COLO668 (cell line): ENCODE results near the gene KLHL10.

Experiments used
- DNase-seq: peaks from one replicate; lab custom pipeline; 2025; ENCODE audit not compliant: unreplicated experiment; lab: John Stamatoyannopoulos, UW

The KLHL10 gene

GRCh38 chr17:41837761-41838538 lies at the start of gene KLHL10:
Gene KLHL10, plus strand, starts transcription at chr17:41837825. Its CDS starts 108 bp downstream, at chr17:41837933.
- DNase-seq = no peak

DNA sequence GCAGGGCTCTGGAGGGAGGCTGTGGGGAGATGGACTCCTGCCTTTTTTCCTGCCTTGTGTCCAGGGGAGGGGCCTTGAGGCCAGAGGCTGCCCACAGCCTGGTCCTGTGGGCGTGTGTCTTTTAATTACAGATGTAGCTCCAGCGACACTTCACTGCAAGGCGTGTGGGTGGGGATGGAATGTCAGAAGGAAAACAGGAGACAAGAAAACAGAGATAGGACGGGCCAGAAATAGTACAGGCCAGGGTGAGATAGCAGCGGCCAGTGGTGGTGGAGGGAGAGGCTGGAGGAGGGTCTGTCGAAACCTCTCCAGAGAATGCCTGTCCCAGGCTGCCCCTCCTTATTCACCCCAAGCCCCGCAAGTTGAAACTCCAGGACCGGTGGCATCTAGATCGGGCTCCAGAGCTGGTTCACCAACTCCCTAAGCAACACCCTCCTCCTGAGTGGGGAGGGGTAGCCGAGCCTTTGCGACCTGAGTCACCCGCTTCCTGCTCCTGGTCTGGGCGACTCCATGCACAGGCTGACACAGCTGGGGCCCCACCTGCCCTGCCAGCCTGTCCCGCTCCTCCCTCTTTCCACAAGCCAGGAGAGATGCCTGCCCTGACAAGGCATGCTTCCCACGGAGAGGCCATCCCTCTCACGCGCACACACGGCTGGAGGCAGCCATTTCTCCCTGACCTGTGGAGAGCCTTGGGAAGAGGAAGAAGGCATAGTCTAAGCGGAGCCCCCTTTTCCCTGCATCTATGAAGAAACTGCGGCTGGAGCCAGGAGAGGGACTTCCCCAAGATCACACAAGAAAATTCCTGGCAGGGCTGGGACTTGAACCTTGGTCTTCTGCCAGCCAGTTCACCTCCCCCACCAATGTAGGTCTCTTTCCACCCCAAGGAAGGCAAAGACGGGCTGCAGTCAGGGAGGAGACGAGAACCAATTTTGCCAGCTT lies 44.5 kb upstream of the KLHL10 start:
- peak; percentile 62 for DNase-seq

- no peak for DNase-seq
Observed at GRCh38 chr17:41793784-41794539, 43.7 kb upstream of the KLHL10 start.

GRCh38 chr17:41794540-41794975 lies 43.1 kb upstream of the KLHL10 start:
- DNase-seq = no peak

DNA sequence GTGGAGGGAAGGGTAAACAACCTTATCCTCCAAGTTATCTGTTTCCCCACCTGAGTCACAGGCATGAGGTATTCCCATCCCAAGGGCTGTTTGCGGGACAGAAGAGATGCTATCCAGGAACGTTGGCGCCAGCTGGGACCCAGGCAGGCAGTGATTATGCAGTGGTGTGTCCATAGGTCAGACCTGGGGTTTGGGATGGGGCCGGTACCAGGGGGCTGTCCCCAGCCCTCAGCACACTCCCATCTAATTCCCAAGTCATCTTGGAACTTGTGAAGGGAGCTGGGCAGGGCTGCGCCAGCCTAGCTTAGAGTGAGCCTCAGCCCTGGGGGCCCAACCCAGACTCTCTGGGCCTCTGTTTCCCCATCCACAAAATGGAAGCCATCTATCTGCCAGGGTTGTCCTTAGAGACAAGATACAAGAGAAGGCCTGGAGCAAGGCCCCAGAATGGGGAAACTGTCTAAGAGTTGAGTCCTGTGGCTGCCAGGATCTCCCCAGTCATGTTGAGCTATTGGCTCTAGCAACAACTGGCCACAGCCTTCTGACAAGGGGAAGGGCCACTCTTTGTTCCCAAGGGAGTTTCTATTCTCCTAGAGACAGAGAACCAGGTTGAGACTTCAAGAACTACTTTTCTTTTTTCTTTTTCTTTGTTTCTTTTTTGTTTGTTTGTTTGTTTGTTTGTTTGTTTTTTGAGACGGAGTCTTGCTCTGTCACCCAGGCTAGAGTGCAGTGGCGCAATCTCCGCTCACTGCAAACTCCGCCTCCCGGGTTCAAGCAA lies 41.3 kb upstream of the KLHL10 start:
- DNase-seq = no peak

- DNase-seq = no peak
Observed at GRCh38 chr17:41797377-41797776, 40.2 kb upstream of the KLHL10 start.

DNA sequence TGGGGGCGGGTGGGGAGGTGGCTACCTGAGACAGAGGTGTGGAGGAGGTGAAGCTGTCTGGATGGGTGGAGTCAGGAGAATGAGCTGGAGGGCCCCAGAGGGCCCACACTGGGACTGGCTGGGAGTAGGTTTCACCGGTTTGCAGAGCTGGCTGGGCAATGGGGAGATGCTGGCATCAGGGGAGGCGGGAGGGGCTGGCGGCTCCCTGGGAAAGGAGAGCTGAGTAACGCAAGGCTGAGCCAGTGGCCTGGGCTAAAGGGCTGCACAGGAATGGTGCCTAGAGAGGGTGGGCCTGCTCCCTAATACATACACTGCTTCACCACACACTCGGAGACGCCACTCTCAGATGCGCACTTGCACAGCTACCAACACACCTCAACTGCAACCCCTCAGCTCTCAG lies 38.3 kb upstream of the KLHL10 start:
- DNase-seq = no peak

- peak; percentile 43 for DNase-seq
Observed at GRCh38 chr17:41800601-41801373, 36.8 kb upstream of the KLHL10 start.

DNA sequence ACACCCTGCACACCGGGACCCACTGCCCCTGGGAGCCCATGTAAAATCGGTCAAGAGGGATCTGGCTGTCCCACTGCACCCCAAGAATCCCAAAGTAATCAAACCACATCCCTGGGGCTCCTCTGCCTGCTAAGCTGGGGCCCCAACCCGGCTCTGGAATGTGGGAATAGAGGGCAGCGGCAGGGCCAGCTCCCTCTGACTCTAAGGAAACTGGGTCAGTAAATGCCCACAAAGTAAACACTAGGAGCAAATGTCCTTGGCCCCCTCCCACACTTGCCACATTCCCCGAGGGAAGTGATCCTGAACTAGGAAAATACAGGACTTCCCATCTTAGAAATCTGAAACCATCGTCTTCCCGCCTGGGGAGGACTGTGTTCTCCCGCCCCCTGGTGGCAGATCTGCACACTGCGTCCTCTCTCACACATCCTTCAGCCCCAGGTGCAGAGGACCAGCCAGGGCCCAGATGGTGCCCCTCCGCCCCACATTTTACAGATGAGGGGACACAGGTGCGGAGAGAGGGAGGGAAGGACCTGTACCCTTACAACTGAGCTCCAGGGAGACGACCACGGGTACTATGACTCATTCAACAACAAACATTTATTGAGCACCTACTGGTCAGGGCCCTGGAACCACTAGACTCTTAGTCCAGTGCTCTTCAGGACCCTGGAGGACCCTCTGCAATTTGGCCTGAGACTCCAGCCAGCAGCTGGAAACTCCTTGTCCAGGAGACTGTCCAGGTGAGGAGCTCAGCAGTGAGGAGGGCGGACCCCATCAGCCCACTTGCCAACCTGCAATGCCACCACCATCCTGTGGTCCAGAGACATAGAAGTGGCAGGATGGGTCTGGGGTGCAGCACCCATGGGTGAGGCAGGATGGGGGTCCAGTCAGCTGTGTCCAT lies 36.0 kb upstream of the KLHL10 start:
- DNase-seq = peak; percentile 63

DNA sequence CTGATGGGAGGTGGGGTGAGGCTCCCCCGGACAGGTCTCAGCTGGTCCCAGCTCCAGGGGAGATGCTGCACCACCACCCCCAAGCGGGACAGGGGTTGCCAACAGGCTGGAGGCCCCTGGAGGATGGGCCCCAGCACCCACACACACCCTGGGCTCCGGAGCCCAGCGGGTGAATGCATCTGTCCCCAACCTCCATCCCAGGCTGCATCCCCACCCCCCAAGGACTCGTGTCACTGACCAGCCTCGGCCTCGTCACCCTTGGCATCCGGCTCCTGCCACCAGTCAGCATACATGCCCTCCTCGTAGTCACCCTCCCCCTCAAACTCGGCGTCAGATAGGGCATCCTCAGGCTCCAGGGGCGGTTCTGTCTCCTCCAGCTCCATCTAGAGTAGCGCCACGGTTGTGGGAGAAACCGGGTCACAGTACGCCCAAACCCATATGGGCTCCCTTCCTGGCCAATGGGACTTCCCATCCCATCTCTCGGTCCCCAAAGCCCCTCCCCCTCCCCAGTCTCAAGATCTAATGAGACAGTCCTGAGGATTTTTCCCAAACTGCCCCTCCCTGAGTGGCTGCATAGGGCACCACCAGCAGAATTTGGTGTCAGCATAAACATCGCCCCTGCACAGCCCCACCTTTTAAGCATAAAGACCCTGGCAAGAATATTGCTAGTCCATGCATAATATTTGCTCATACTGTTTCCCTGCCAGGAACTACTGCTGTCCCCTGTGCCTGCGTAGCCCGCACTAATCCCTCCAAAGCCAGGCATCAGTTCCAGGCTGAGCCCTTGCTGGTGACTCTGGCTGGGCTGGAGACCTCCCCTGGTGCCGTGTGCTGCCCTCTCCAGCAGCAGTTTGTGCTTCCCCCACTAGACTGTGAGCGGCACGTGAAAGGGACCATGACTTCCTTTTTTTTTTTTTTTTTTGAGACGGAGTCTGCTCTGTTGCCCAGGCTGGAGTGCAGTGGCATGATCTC lies 34.3 kb upstream of the KLHL10 start:
- DNase-seq = no peak

DNA sequence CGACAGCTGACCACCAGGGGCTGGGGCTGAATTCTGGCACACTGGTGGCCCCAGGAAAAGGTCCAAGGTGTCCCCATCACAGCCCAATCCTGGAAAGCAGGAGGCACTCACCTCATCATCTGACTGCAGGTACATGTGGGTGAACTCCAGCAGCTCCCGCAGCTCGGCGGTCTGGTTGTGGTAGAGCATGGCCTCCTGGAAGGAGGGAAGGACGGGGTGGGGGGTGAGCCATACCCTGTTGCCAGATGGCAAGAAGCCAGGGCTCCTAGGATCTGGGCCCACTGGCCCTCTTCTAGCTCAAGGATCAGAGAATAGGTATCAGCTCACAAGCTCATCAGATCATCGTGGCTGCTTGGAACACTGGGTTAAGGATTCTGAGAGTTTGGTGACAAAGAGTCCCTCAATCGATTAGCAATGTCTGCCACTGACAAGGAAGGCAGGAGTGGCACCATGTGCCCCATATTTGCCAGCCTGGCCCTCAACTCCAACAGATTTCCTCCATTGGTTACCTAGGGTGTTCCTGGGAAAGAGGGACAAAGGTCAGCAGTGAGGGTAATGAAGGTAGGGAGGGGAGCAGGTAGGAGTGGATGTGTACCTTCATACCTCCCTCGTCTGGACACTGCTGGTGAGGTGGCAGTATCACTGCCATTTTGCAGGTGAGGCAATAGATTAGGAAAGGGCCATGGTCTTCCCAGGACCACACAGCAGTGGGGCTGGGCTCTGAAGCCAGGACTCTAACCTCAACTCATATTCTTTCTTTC lies 30.8 kb upstream of the KLHL10 start:
- no peak for DNase-seq

DNA sequence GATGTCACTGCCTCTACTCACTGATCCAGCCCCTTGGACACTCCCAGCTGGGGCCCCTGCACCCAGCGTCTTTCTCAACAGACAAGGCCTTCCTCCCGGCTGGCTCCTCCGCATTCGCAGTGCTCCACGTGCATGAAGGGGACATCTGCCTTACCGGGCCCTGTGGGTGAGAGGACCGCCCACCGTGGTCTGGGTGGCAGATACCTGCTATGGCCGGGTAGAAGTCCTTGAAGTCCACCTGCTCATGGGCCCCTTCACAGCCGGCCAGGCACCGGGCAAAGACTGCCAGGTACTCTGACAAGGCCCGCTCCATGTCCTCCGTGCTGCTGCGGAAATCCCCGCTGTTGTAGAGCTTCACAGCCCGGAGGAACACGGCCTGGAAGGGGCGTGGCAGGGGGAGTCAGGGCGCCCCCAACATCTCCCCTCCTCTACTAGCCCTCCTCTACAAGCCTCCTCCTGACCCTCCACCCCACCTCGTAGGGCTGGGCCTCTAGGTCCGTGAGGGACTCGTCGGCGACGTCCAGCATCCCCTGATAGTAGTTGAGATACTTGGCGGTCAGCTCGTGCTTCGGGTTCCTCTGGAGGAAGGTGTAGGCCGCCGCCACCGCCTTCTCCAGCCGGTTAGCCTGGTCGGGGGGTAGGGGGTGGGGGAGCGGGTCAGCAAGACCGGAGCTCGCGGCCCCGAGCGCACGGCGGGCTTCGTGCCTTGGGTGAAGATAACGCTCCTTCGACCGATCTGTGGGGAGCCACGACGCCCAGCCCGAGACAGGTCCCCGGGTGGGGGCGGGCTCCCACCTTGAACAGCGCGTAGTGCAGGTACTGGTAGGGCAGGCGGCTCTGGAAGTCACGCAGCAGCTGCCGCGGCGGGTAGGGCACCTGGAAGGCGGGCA lies 26.7 kb upstream of the KLHL10 start:
- no peak for DNase-seq

GRCh38 chr17:41811549-41812380 lies 25.9 kb upstream of the KLHL10 start, which contains the start of gene P3H4:
Gene P3H4, minus strand, starts transcription at chr17:41811949. Its CDS starts 34 bp downstream, at chr17:41811915.
- DNase-seq = peak; percentile 79

DNA sequence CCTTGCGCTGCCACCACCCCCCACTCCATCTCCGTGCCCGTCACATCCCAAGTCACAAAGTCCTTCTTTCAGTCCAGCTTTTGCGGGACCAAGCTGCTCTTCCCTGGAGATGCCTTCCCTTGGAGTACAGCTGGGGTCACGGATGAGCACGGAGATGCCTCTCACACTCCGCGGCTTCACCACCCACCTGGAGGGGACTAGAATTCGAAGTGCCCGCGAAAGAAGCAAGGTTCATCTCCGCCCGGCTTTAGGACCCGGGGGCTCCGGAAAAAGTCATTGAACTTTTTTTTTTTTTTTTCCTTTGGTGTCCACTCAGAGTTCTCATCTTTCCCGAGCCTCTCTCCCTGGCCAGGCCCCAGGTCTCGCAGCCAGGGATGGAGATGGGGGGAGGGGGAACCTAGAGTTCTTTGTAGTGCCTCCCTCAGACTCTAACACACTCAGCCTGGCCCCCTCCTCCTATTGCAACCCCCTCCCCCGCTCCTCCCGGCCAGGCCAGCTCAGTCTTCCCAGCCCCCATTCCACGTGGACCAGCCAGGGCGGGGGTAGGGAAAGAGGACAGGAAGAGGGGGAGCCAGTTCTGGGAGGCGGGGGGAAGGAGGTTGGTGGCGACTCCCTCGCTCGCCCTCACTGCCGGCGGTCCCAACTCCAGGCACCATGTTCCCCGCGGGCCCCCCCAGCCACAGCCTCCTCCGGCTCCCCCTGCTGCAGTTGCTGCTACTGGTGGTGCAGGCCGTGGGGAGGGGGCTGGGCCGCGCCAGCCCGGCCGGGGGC lies 25.1 kb upstream of the KLHL10 start, which contains the start of gene FKBP10:
FKBP10 (plus strand) TSS at position 624 of the 771 bp plus-strand sequence; CDS start at position 655, 31 bp downstream.
- peak; percentile 48 for DNase-seq
